Measurements from ENCODE around the gene ZNF134.

Gene ZNF134

DNA sequence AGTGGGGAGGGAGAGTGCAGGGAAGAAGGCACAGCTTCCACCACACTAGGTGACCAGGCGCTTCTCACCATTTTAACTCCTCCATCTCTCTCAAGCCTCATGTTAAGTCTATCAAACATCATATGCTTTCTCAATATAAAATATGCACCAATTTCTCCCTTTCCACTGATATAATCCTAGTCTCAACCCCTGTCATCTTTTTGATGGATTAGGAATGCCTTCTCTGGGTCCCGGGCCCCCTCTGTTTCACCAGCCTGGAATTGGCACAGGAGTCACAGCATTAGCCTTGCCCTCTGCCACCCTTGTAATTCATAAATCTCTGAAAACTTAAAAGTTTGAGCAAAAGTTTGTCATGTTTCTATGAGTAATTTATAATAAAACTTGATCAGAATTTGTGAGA is 54.6 kb downstream of the ZNF134 start, which contains the start of gene ZSCAN4:
Gene ZSCAN4 (plus strand): TSS at position 301 of the 400 bp plus-strand sequence. CDS start 7,211 bp downstream, outside the sequence.
- TF ChIP-seq, protein P1, sequence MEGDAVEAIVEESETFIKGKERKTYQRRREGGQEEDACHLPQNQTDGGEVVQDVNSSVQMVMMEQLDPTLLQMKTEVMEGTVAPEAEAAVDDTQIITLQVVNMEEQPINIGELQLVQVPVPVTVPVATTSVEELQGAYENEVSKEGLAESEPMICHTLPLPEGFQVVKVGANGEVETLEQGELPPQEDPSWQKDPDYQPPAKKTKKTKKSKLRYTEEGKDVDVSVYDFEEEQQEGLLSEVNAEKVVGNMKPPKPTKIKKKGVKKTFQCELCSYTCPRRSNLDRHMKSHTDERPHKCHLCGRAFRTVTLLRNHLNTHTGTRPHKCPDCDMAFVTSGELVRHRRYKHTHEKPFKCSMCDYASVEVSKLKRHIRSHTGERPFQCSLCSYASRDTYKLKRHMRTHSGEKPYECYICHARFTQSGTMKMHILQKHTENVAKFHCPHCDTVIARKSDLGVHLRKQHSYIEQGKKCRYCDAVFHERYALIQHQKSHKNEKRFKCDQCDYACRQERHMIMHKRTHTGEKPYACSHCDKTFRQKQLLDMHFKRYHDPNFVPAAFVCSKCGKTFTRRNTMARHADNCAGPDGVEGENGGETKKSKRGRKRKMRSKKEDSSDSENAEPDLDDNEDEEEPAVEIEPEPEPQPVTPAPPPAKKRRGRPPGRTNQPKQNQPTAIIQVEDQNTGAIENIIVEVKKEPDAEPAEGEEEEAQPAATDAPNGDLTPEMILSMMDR (IDR thresholded peaks at IDR 0.05; ENCODE audit: low read depth, low read length, missing control alignments), result no peak
- DNase-seq (ENCODE audit: low read depth), result no peak
- no peak within 1 kb of the TSS for H3K4me3 ChIP-seq (ENCODE audit: low read depth, low read length)

DNA sequence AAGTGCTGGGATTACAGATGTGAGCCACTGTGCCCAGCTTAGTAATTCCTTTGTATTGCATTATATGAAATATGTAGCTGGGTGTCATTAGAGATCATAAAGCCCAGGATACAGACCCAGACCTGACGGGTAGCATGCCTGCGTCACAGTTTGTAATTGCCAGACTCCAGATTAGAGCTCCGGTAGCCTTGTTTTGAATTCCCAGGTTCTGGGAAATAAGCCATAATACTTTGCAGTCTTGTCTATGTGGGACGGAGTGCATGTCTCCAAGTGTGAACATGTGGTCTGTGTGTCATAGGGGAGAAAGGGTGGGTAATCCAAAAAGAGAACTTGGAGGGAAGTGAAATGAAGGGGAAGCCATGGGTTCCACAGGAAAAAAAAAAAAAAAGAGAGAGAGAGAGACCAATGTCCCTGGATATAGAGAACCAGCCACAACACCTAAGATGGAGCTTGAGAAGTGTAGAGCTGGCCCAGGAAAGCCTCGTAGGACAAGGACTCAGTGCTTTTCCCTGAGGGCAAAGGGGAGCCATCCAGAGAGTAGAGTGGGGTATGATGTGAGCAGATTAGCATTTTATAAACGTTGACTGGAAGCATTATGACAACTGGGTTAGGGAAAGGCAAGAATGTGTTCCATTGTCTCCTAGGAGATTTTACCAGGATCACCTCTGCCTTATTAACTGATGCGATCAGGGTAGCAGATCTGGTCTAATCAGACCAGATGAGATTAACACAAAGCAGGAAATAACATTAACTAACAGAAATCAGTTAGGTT is 57.3 kb downstream of the ZNF134 start:
- H3K4me3 ChIP-seq (ENCODE audit: low read depth, low read length), result no peak overlapping the region
- DNase-seq (ENCODE audit: low read depth), result no peak
- TF ChIP-seq, protein P1 (IDR thresholded peaks at IDR 0.05; ENCODE audit: low read depth, low read length, missing control alignments), result no peak

DNA sequence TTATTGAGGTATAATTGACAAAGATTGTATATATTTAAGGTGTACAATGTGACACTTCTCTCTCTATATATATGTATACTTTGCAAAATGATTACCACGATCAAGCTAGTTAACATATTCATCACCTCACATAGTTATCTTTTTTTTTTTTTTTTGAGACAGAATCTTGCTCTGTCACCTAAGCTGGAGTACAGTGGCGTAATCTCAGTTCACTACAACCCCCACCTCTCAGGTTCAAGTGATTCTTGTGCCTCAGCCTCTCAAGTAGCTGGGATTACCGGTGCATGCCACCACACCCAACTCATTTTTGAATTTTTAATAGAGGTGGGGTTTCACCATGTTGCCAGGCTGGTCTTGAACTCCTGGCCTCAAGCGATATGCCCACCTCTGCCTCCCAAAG is 58.4 kb downstream of the ZNF134 start:
- TF ChIP-seq, protein P1 (IDR thresholded peaks at IDR 0.05; ENCODE audit: low read depth, low read length, missing control alignments), result no peak
- H3K4me3 ChIP-seq (ENCODE audit: low read depth, low read length), result no peak overlapping the region

More for the DNA sequence above, 58.4 kb downstream of the ZNF134 start:
- no peak for DNase-seq (ENCODE audit: low read depth)
